Smooth muscle cell (in vitro differentiated cells): ENCODE results near the gene MOCS3. TPM values are rescaled to one million over a fixed set of nuclear protein-coding genes. Genes with fewer than 3 reads are reported as not detected.

Source experiments
- DNase-seq: peaks from one replicate; lab custom pipeline; 2025; ENCODE audit not compliant: unreplicated experiment; lab: John Stamatoyannopoulos, UW
- H2AFZ ChIP-seq: fragments of 200-600 bp; sonication (generic); 2 replicates; pipeline ENCODE4 v1.6.0; 2016; ENCODE audit warnings: antibody characterized with exemption, low read depth, mild to moderate bottlenecking
- H3F3A ChIP-seq: fragments of 200-600 bp; sonication (generic); 2 replicates; pipeline ENCODE4 v1.6.0; 2017; ENCODE audit warnings: antibody characterized with exemption, low read depth
- H3K27ac ChIP-seq: fragments of 200-600 bp; sonication (generic); 2 replicates; pipeline ENCODE4 v1.5.1; 2016; ENCODE audit warnings: low read depth, mild to moderate bottlenecking
- H3K27me3 ChIP-seq: fragments of 200-600 bp; sonication (generic); 2 replicates; pipeline ENCODE4 v1.6.1; 2016; ENCODE audit warnings: low read depth, mild to moderate bottlenecking
- H3K36me3 ChIP-seq: fragments of 200-600 bp; sonication (generic); 2 replicates; pipeline ENCODE4 v1.5.1; 2016; ENCODE audit warnings: low read depth
- H3K4me1 ChIP-seq: fragments of 200-600 bp; sonication (generic); 2 replicates; pipeline ENCODE4 v1.5.1; 2016; ENCODE audit warnings: low read depth
- H3K4me2 ChIP-seq: fragments of 200-600 bp; sonication (generic); 2 replicates; pipeline ENCODE4 v1.6.0; 2016; ENCODE audit warnings: mild to moderate bottlenecking
- H3K4me3 ChIP-seq: fragments of 200-600 bp; sonication (generic); 2 replicates; pipeline ENCODE4 v1.5.1; 2016; ENCODE audit warnings: mild to moderate bottlenecking
- H3K79me2 ChIP-seq: fragments of 200-600 bp; sonication (generic); 2 replicates; pipeline ENCODE4 v1.6.0; 2016; ENCODE audit warnings: low read depth, mild to moderate bottlenecking
- H3K9ac ChIP-seq: fragments of 200-600 bp; sonication (generic); 2 replicates; pipeline ENCODE4 v1.6.0; 2016; ENCODE audit warnings: low read depth
- H3K9me3 ChIP-seq: fragments of 200-600 bp; sonication (generic); replicated peaks from 2 replicates; pipeline ENCODE4 v1.5.1; 2016; ENCODE audit warnings: low read depth
- H4K20me1 ChIP-seq: fragments of 200-600 bp; sonication (generic); 2 replicates; pipeline ENCODE4 v1.6.0; 2016; ENCODE audit warnings: low read depth
- WGBS: methylation state at CpG from one replicate; pipeline ENCODE4 v1.1.7; 2016; ENCODE audit warnings: low lambda C conversion rate; 5-methylcytosine and 5-hydroxymethylcytosine counted together
- polyA plus RNA-seq: library from polyadenylated mRNA; unstranded; fragments of >200 nt; fragmentation: Nextera tagmentation; extraction: Ambion mirVana; gene quantifications from 2 replicates; pipeline ENCODE4 v1.2.1, GENCODE V29; 2016
- total RNA-seq: library from RNA; depleted of rRNA; stranded (reverse); fragments of >200 nt; gene quantifications from 2 replicates; pipeline ENCODE4 v1.2.3, GENCODE V29; 2014
- TF ChIP-seq, protein P1 (sequence below): fragments of 200-600 bp; sonication (generic); IDR thresholded peaks from 2 replicates; pipeline ENCODE4 v1.5.1; 2017; ENCODE audit warnings: borderline replicate concordance, mild to moderate bottlenecking, antibody characterized with exemption; ENCODE audit not compliant: insufficient read depth, poor library complexity, severe bottlenecking

MOCS3 gene
- total and polyA plus RNA-seq, 2 experiments from 2014 or later, result 3.2 to 3.7 TPM

DNA sequence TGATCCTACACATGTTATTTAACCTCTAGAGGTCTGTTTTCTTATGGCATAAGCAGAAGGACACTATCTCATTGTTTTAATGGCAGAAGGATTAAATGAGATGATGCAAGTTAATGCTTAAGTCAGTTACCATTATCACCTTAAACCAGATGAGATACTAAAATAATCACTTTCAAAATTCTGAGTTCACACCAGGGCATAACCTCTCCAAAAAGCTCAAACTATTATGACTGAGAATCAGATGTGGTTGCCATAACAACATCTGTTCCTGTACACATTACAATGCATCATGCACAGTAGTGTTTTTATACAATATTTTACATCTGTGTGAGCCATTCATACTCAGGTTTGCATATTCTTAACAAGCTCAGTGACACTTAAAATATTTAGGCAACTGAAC is 37.6 kb upstream of the MOCS3 start:
- H4K20me1 ChIP-seq, result peaks cover 100% of the 10 kb centered on the region
- peaks cover 20% of the 10 kb centered on the region for H3K4me1 ChIP-seq
- peaks cover 20% of the 10 kb centered on the region for H3F3A ChIP-seq
- TF ChIP-seq, protein P1, sequence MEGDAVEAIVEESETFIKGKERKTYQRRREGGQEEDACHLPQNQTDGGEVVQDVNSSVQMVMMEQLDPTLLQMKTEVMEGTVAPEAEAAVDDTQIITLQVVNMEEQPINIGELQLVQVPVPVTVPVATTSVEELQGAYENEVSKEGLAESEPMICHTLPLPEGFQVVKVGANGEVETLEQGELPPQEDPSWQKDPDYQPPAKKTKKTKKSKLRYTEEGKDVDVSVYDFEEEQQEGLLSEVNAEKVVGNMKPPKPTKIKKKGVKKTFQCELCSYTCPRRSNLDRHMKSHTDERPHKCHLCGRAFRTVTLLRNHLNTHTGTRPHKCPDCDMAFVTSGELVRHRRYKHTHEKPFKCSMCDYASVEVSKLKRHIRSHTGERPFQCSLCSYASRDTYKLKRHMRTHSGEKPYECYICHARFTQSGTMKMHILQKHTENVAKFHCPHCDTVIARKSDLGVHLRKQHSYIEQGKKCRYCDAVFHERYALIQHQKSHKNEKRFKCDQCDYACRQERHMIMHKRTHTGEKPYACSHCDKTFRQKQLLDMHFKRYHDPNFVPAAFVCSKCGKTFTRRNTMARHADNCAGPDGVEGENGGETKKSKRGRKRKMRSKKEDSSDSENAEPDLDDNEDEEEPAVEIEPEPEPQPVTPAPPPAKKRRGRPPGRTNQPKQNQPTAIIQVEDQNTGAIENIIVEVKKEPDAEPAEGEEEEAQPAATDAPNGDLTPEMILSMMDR, result no peak
- no peak overlapping the region for H2AFZ ChIP-seq
- no peaks in the 10 kb centered on the region for H3K9me3 ChIP-seq
- peaks cover 100% of the 10 kb centered on the region for H3K79me2 ChIP-seq
- no peaks in the 10 kb centered on the region for H3K36me3 ChIP-seq
- H3K4me2 ChIP-seq, result no peak overlapping the region
- H3K27me3 ChIP-seq, result no peaks in the 10 kb centered on the region
- no peak overlapping the region for H3K4me3 ChIP-seq
- H3K27ac ChIP-seq, result peak overlapping the region; percentile 62
- peak overlapping the region; percentile 33 for H3K9ac ChIP-seq
- DNase-seq, result no peak

DNA sequence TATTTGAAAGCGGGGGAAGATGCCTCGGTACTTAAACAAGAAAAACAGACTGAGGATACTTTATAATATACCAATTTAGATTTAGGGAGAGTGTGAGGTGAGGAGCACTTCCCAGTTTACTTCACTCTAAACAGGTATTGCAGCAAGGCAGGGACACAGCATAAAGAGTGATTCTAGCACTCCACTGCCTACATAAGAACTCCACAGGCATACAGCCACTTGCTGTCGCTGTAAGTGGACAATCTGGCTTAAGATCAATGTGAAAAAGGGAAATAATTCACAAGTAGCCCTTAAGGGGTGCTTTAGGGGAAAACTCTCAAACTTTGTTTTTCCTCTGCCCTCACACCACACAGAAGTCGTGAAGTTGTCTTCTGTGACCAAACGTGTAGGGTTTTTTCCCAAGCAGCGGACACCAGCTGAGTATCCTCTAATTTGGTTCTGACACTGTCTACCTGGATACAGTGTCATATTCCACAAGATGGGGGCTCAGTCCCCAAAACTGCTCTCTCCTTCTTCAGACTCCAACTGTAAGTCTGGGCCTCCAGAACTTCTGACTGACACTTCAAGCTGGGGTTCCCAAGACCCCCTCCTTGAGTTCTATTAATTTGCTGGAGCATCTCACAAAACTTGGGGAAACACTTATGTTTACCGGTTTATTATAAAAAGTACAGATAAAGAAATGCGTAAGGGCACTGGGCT is 36.7 kb upstream of the MOCS3 start:
- peaks cover 100% of the 10 kb centered on the region for H3K79me2 ChIP-seq
- no peak overlapping the region for H3K4me2 ChIP-seq
- H3F3A ChIP-seq, result peaks cover 20% of the 10 kb centered on the region
- 90% methylated on average over 8 of the region's 8 CpGs for WGBS
- no peak overlapping the region for H3K4me3 ChIP-seq
- TF ChIP-seq, protein P1, result no peak
- H3K4me1 ChIP-seq, result peaks cover 22% of the 10 kb centered on the region
- no peaks in the 10 kb centered on the region for H3K27me3 ChIP-seq
- peak overlapping the region; percentile 33 for H3K9ac ChIP-seq
- DNase-seq, result no peak
- H4K20me1 ChIP-seq, result peaks cover 100% of the 10 kb centered on the region
- peak overlapping the region; percentile 62 for H3K27ac ChIP-seq
- no peaks in the 10 kb centered on the region for H3K9me3 ChIP-seq
- H3K36me3 ChIP-seq, result no peaks in the 10 kb centered on the region
- H2AFZ ChIP-seq, result no peak overlapping the region

DNA sequence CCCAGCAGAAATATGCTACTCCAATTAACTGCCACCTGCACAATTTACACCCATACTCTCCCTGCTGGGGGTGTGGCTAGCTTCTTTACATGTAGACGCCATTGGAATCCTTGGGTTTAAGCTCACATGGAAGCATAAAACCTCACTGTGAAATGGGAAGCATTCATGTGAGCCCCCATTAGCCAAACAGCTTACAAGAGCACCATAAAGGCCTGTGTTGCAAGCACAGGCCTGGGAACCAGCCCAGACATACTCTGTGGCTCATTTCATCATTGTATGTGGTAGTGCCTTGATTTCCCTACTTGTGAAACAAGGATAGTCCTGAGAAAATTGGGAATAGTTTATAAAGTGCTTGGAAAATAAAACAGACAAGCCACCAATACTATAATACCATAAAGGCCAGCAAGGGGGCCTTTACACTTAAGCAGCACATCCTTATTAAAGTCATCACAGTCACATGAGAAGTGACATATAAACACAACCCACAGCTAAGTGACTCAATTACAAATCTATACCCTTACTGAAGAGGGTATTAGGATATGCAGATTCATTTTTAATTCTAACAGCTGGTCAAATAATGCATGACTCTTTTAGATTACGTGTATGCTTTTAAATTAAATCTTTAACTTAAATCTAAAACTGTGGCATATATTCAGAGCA is 34.2 kb upstream of the MOCS3 start:
- WGBS, result 80% methylated on average over 2 of the region's 2 CpGs
- H3K27me3 ChIP-seq, result no peaks in the 10 kb centered on the region
- no peaks in the 10 kb centered on the region for H3K9me3 ChIP-seq
- peak overlapping the region; percentile 3 for H3K4me2 ChIP-seq
- H3K9ac ChIP-seq, result no peak overlapping the region
- H3K79me2 ChIP-seq, result peaks cover 100% of the 10 kb centered on the region
- no peak overlapping the region for H2AFZ ChIP-seq
- peak overlapping the region; percentile 38 for H3K27ac ChIP-seq
- DNase-seq, result no peak
- peaks cover 39% of the 10 kb centered on the region for H3K4me1 ChIP-seq
- TF ChIP-seq, protein P1, result no peak
- peaks cover 100% of the 10 kb centered on the region for H4K20me1 ChIP-seq
- no peak overlapping the region for H3K4me3 ChIP-seq
- peaks cover 17% of the 10 kb centered on the region for H3F3A ChIP-seq
- H3K36me3 ChIP-seq, result no peaks in the 10 kb centered on the region
